Stimulated activated naive CD4-positive, alpha-beta T cell treated with Interleukin-2 at 50 U/mL for 16 hours (primary cell): ENCODE results near the gene CALU.

Source experiments
- DNase-seq: peaks from one replicate; lab custom pipeline; 2025; lab: John Stamatoyannopoulos, UW

Gene CALU

DNA sequence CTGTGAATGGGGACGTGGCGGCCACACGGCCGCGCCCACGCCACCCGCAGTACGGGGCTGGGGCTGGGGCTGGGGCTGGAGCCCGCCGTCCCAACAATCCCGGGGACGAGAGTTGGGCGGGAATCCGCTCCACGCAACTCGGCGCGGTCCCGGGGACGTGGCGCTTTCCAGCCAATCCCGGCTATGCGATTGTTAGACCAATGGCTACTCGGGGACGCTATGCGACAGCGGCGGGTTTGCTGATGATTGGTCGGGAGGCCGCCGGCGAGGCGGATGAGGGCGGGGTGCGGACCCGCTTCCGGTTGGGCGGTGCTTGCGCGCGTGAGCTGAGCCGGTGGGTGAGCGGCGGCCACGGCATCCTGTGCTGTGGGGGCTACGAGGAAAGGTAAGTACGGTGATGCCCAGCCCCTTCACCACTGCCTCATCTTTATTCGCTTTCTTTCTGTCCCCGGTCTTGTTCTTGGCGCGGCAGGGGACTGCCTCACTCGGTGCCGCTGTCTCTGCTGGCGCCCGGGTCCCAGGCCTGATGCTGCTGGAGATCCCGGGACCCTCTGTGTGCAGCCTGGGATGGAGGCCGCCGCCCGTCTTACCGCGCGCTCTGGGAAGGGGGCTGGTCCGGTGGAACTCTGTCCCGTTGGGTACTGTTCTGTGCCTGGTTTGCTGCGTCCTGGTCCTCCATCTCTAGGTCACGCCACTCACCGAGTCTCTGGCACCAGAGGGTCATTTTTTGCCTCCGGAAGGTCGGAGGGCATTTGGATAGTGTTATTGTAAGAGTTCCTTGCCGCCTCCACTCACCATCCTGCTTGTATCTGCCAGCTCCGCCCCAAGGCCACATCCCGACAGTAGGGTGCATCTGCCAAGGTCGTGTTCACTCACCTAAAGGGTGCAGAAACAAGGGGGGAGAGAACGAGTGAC is at the start of gene CALU:
TSS of gene CALU (plus strand) at position 312 of the 915 bp plus-strand sequence. CDS start 9,225 bp downstream, outside the sequence.
- DNase-seq: peak; percentile 94

GRCh38 chr7:128691227-128691626 is 47.9 kb upstream of the CALU start:
- DNase-seq: no peak

DNA sequence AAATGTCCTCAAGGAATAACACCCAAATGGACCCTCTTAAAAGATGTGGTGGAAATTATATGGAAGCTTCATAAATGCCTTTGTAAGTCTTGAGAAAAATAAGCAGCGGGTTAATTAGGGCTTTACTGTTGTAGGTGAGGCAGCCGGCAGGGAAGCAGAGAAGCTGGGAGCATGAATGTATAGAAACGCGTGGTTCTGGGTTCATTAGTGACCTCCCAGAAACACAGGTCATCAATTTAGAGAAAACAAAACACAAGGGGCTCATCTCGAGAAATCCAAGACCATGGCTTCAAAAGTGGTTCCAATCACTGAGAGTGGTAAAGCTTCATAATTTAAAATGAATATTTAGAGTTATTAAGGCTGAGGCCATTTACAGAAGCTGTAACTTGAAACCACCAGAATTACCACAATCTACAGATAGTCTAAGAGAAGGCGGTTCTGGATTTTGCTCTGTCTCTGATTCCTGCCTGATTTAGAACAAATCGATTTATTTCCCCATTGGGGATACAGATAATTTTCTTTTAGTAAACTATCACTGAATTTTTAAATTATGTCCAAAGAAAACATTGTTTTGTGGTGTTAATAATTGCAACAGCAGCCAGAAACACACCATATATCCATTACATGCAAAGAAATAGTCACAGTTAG is 46.4 kb upstream of the CALU start:
- no peak for DNase-seq

DNA sequence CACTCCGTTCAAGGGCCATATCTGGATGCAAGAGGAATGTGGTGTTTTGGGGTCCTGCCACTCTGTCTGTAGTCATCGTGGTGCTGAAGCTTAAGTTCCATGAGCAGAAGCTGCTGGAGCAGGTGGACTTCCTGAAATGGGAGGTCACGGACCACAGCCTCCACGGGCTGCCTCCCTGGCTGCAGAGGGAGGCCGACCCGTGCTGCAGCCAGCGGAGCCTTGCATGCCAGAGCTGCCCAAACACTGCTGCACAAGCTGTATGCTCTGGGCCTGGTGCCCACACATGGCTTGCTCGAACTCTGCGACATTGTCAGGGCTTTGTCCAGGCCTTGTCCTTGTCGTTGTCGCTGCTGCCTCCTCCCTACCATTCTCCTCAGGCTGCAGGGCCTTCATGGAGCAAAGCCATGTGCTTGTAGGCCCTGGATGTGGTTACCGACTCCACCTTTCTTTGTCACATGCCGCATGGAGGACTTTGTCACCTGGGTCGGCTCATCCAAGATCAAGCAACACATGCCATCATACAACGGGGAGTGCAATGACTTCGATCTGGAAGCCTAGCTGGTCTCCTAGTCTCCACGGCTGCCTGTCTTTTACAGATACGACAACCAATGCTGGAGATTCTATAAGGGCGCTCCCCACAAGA is 45.7 kb upstream of the CALU start:
- DNase-seq: no peak

GRCh38 chr7:128694738-128695137 is 44.4 kb upstream of the CALU start:
- no peak for DNase-seq

DNA sequence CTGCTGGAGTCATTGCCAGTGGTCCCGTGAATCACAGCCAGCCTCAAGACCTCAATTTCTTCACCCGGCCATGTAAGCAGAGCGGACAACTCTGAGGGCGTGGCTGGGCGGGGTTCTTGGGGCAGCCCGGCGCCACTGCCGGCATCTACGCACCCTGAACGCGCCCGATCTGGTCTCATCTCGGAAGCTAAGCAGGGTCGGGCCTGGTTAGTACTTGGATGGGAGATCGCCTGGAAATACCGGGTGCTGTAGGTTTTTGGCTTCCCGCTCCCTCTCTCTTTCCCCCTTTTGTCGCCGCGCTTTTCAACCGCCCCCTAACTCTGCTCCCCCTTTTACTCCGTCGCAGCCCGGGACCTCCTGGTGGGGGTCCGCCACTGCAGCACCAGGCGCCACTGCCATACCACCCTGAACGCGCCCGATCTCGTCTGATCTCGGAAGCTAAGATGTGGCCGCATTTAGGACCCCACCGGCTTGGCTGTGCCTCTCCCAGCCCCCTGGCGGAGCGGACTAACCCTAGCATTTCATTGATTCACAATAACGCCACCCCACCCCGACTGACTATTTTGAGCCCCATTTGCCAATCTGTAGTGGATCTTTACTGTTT is 41.8 kb upstream of the CALU start:
- peak; percentile 9 for DNase-seq

- no peak for DNase-seq
Measured at GRCh38 chr7:128699196-128699712, 39.9 kb upstream of the CALU start.

GRCh38 chr7:128699895-128700294 is 39.3 kb upstream of the CALU start:
- no peak for DNase-seq

GRCh38 chr7:128701062-128701785 is 37.9 kb upstream of the CALU start:
- no peak for DNase-seq

GRCh38 chr7:128703609-128704241 is 35.4 kb upstream of the CALU start:
- no peak for DNase-seq

- no peak for DNase-seq
Measured at GRCh38 chr7:128705891-128706333, 33.2 kb upstream of the CALU start.

DNA sequence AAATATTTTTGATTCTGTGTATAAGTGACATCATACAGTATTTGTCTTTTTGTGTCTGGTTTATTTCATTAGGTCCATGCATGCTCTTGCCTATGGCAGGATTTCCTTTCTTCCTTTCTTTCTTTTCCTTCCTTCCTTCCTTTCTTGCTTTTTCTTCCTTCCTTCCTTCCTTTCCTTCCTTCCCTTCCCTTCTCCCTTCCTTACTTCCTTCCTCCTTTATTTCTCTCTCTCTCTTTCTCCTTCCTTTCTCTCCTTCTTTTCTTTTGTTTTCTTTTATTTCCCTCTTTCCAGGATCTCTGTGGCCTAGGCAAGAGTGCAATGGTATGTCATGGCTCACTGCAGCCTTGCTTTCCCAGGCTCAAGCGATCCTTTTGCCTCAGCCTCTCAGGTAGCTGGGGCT is 31.4 kb upstream of the CALU start:
- no peak for DNase-seq

DNA sequence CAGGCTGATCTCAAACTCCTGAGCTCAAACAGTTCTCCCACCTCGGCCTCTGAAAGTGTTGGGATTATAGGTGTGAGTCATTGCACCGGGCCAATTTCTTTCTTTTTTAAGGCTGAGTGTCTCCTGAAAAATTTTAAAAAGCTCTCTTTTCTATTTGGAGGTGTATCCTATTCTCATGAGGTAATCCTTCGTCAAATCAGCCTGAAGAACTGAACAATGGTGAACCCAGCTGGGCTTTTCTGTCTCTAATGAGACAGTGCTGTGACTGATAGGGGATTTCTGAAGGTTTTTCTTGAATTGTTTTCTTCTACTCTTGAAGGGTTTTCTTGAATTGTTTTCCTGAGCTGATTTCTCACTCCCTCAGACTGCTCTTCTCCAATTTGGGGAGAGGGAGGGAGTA is 30.9 kb upstream of the CALU start:
- no peak for DNase-seq

GRCh38 chr7:128708824-128709223 is 30.3 kb upstream of the CALU start:
- DNase-seq: no peak

GRCh38 chr7:128710481-128710880 is 28.7 kb upstream of the CALU start:
- no peak for DNase-seq

DNA sequence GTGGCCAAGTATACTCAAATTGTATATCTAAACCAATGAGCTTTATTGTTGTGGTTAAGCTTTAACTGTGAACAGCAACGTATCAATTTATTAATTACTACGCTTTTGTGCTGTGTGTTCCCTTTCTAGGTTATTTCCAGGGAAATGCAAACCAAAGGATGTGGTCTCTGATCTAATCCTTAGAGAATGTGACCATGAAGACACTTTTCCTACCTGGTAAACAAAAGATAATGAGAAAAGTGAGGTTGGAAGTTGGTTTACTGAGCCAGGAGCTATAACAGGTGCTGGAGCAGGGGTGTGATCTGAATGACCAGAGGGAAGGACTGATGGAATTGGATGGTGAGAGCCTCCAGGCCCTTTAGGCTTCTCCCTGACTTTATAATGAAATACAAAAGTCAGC is 25.4 kb upstream of the CALU start:
- no peak for DNase-seq

DNA sequence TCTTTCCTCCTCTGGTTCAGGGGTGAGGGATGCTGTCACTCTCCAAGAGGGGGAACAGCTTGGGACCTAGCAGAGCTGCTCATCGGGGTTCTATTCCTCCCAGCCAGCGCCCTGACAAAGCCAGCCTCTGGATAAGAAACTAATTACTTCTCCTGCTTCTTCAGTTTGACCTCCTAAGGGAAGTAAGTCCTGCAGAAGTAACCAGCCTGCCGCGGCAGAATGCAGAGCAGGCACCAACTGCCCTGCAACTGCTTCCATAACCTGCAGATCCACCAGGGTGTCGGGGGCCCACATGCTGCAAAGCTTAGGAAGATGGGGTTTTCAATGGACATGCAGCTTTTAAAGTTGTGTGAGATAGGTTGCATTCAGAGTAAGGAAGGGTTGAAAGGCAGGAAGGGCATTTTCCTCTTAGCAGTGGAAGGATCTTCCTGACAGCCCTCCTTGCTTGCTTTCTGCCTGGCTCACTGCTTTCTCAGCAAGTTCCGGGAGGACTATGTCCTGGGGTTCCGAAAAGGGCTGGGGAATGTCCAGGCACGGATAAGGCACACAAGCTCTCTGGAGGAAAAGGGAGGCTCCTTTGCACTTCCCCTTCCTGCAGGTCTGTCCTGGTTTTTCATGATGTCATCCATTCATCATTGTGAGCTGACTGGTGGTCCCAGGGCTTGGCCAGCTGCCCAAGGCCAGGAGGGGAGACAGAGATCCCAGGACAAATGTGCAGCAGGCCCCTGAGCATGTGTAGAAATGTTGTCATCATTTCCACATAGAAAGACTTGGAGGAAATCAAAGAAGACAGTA is 24.3 kb upstream of the CALU start:
- DNase-seq: no peak

- DNase-seq: no peak
Measured at GRCh38 chr7:128718967-128719642, 20.1 kb upstream of the CALU start.

DNA sequence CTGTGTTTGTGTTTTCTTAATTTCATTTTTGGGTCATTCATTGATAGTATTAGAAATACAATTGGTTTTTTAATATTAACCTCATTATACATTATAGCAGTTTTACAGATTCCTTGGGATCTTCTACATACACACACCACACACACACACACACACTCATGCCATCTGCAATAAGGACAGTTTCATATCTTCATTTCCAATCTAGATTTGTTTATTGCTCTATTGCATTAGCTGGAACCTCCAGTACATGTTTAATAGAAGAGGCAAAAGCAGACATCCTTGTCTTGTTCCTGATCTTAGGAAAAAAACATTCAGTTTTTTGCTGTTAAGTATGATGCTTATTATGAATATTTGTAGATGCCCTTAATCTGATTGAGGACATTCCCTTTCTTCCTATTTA is 17.8 kb upstream of the CALU start:
- no peak for DNase-seq

- no peak for DNase-seq
Measured at GRCh38 chr7:128724743-128725142, 14.4 kb upstream of the CALU start.
